Aorta (tissue), 5 donors: ENCODE results near the gene MYO9B. TPM values are rescaled to one million over a fixed set of nuclear protein-coding genes. Genes with fewer than 3 reads are reported as not detected.

ENCODE experiments used
- ATAC-seq: fragments of 200-7000 bp; cut with Tn5 transposase; one replicate; pipeline ENCODE4 v1.9.1; 2022; ENCODE audit warnings: moderate library complexity; ENCODE audit not compliant: low FRiP score
- DNase-seq, 2 donors: peaks; one replicate each; pipeline ENCODE4 v3.0.0-alpha.2; 2020
- H3K27ac ChIP-seq, 2 donors: one replicate each; pipeline ENCODE4 v1.5.1; 2013; ENCODE audit warnings: low read length in 2 of 2, mild to moderate bottlenecking in 2 of 2, moderate library complexity in 2 of 2, control low read depth in 1 of 2, inconsistent platforms in 1 of 2, low read depth in 1 of 2
- H3K27me3 ChIP-seq, 2 donors: one replicate each; pipeline ENCODE4 v1.6.1; 2013; ENCODE audit warnings: control low read depth in 1 of 2, low read length in 1 of 2, mild to moderate bottlenecking in 1 of 2, moderate library complexity in 1 of 2; ENCODE audit not compliant: insufficient read depth in 2 of 2, control insufficient read depth in 1 of 2
- H3K36me3 ChIP-seq, 2 donors: one replicate each; pipeline ENCODE4 v1.6.1; 2013; ENCODE audit warnings: control low read depth in 1 of 2, low read length in 1 of 2, mild to moderate bottlenecking in 1 of 2; ENCODE audit not compliant: insufficient read depth in 2 of 2, control insufficient read depth in 1 of 2
- H3K4me1 ChIP-seq, 2 donors: one replicate each; pipeline ENCODE4 v1.6.1; 2013; ENCODE audit warnings: low read length in 2 of 2, control low read depth in 1 of 2, mild to moderate bottlenecking in 1 of 2, moderate library complexity in 1 of 2; ENCODE audit not compliant: insufficient read depth in 2 of 2, control insufficient read depth in 1 of 2
- H3K4me3 ChIP-seq, 2 donors: one replicate each; pipeline ENCODE4 v1.5.1; 2013; ENCODE audit warnings: low read length in 2 of 2, control low read depth in 1 of 2, mild to moderate bottlenecking in 1 of 2
- H3K9me3 ChIP-seq: one replicate; pipeline ENCODE4 v1.6.1; 2013; ENCODE audit warnings: mild to moderate bottlenecking, low read length; ENCODE audit not compliant: control insufficient read depth
- WGBS, 2 donors: extraction: QIAGEN DNeasy Blood & Tissue Kit; methylation state at CpG; one replicate each; pipeline ENCODE4 v1.1.7; 2013; 5-methylcytosine and 5-hydroxymethylcytosine counted together
- intact Hi-C, 2 donors: fragments of 100-400 bp; cut with DNase I; formaldehyde crosslinking; loops; one replicate each; pipeline versions ENCODE4 v1.14.2 to v1.15.0; 2022
- polyA plus RNA-seq, 2 donors: library from polyadenylated mRNA; stranded (reverse); fragments of 200-250 nt; gene quantifications; one replicate each; pipeline ENCODE4 v1.2.3, GENCODE V29; 2013
- total RNA-seq, 2 donors: library from RNA; stranded (reverse); fragmentation: NEBNext Ultra II Directional; extraction: Animal tissue kit (Norgen Biotek cat#: 25700); gene quantifications; one replicate each; pipeline ENCODE4 v1.2.1, GENCODE V29; 2021
- donor health status: healthy with polysubstance abuse.
- donor health status: Bipolar disorder and iron deficiency.
- donor health status: DM: no; HTN: no; CAD: no.
- donor health status: DM: no; HTN: no; CAD: no.
- donor health status: DM: yes; HTN: yes; CAD: no.

The MYO9B gene
- total and polyA plus RNA-seq, 4 donors, result 34.3 to 183 (median 171) TPM

- intact Hi-C loops, result no loop called here
- H3K27me3 ChIP-seq, result no peaks in the 10 kb centered on the region
- H3K27ac ChIP-seq, result no peak overlapping the region
- DNase-seq, result no peak
- WGBS, 2 donors, result 78 to 95% methylated on average over 3 of the region's 3 CpGs
- H3K36me3 ChIP-seq, result no peaks in the 10 kb centered on the region
- ATAC-seq, result no peak
- H3K4me3 ChIP-seq, result no peak overlapping the region
- H3K9me3 ChIP-seq, result no peaks in the 10 kb centered on the region
- H3K4me1 ChIP-seq, result peaks cover 0 to 3% of the 10 kb centered on the region in 2 donors
Measured at GRCh38 chr19:17111766-17112165, 36.2 kb downstream of the MYO9B start.

GRCh38 chr19:17112271-17112670 lies 36.7 kb downstream of the MYO9B start:
- H3K27ac ChIP-seq, result no peak overlapping the region
- no peaks in the 10 kb centered on the region for H3K9me3 ChIP-seq
- no peaks in the 10 kb centered on the region for H3K27me3 ChIP-seq
- no peak for DNase-seq
- WGBS, 2 donors, result 43 to 50% methylated on average over 17 of the region's 17 CpGs
- H3K4me3 ChIP-seq, result no peak overlapping the region
- ATAC-seq, result no peak
- H3K4me1 ChIP-seq, result peaks cover 0 to 3% of the 10 kb centered on the region in 2 donors
- H3K36me3 ChIP-seq, result no peaks in the 10 kb centered on the region
- intact Hi-C loops, result no loop called here

- no peak for ATAC-seq
- peaks cover 0 to 3% of the 10 kb centered on the region in 2 donors for H3K4me1 ChIP-seq
- 85 to 90% methylated on average over 7 of the region's 7 CpGs for WGBS, 2 donors
Measured at GRCh38 chr19:17112700-17113099, 37.1 kb downstream of the MYO9B start.

GRCh38 chr19:17113127-17113785 lies 37.7 kb downstream of the MYO9B start:
- Histone ChIP-seq H3K27ac (peak overlapping the region in 1 of 2 donors; percentile 20), H3K9me3 (no peaks in the 10 kb centered on the region), H3K27me3 (no peaks in the 10 kb centered on the region), H3K4me1 (peaks cover 0 to 3% of the 10 kb centered on the region in 2 donors), H3K4me3 (no peak overlapping the region), H3K36me3 (no peaks in the 10 kb centered on the region)
- no peak for ATAC-seq
- 87 to 88% methylated on average over 17 of the region's 17 CpGs for WGBS, 2 donors
- intact Hi-C loops, result no loop called here
- no peak for DNase-seq

More at GRCh38 chr19:17112700-17113099, 37.1 kb downstream of the MYO9B start:
- Histone ChIP-seq H3K9me3 (no peaks in the 10 kb centered on the region), H3K27me3 (no peaks in the 10 kb centered on the region), H3K27ac (no peak overlapping the region), H3K4me3 (no peak overlapping the region), H3K36me3 (no peaks in the 10 kb centered on the region)
- intact Hi-C loops, result no loop called here
- DNase-seq, result peak in 1 of 2 donors; percentile 78

GRCh38 chr19:17114414-17114831 lies 38.8 kb downstream of the MYO9B start:
- 38 to 42% methylated on average over 12 of the region's 12 CpGs for WGBS, 2 donors
- intact Hi-C loops, result no loop called here
- DNase-seq (no peak), ATAC-seq (no peak)
- no peaks in the 10 kb centered on the region for H3K36me3 ChIP-seq
- no peaks in the 10 kb centered on the region for H3K9me3 ChIP-seq
- no peak overlapping the region for H3K4me3 ChIP-seq
- peak overlapping the region in 1 of 2 donors; percentile 16 for H3K27ac ChIP-seq
- no peaks in the 10 kb centered on the region for H3K27me3 ChIP-seq
- H3K4me1 ChIP-seq, result peaks cover 0 to 3% of the 10 kb centered on the region in 2 donors

GRCh38 chr19:17116996-17117702 lies 41.6 kb downstream of the MYO9B start:
- Histone ChIP-seq H3K27me3 (no peaks in the 10 kb centered on the region), H3K36me3 (no peaks in the 10 kb centered on the region), H3K9me3 (no peaks in the 10 kb centered on the region), H3K27ac (peak overlapping the region; percentile 10 to 22), H3K4me1 (peaks cover 0 to 3% of the 10 kb centered on the region in 2 donors), H3K4me3 (no peak overlapping the region)
- no peak for DNase-seq
- peak; percentile 21 for ATAC-seq
- intact Hi-C loops, result no loop called here
- 38 to 53% methylated on average over 14 of the region's 14 CpGs for WGBS, 2 donors

- DNase-seq (no peak), ATAC-seq (no peak)
- WGBS, 2 donors, result 93 to 95% methylated on average over 5 of the region's 5 CpGs
- H3K9me3 ChIP-seq, result no peaks in the 10 kb centered on the region
- H3K4me1 ChIP-seq, result no peaks in the 10 kb centered on the region
- H3K4me3 ChIP-seq, result no peak overlapping the region
- H3K27me3 ChIP-seq, result no peaks in the 10 kb centered on the region
- no peaks in the 10 kb centered on the region for H3K36me3 ChIP-seq
- intact Hi-C loops, result no loop called here
- no peak overlapping the region for H3K27ac ChIP-seq
Measured at GRCh38 chr19:17118957-17119356, 43.4 kb downstream of the MYO9B start.

GRCh38 chr19:17121736-17122293 lies 46.2 kb downstream of the MYO9B start:
- peak in 1 of 2 donors; percentile 75 for DNase-seq
- WGBS, 2 donors, result 15 to 16% methylated on average over 9 of the region's 9 CpGs
- no peaks in the 10 kb centered on the region for H3K27me3 ChIP-seq
- intact Hi-C loops, result no loop called here
- no peak overlapping the region for H3K4me3 ChIP-seq
- H3K27ac ChIP-seq, result peak overlapping the region in 1 of 2 donors; percentile 82
- H3K36me3 ChIP-seq, result no peaks in the 10 kb centered on the region
- no peaks in the 10 kb centered on the region for H3K4me1 ChIP-seq
- ATAC-seq, result peak; percentile 28
- H3K9me3 ChIP-seq, result no peaks in the 10 kb centered on the region
